Lower leg skin (tissue), 3 donors: ENCODE results near the gene DCAF7.

Source experiments
- POLR2A ChIP-seq, 2 donors: fragments of 450-650 bp; IDR thresholded peaks; one replicate each; pipeline ENCODE4 v1.6.1; 2016 to 2017; ENCODE audit warnings: antibody characterized with exemption in 2 of 2, mild to moderate bottlenecking in 1 of 2, moderate library complexity in 1 of 2
- TF ChIP-seq, protein P1 (sequence below), 3 donors: fragments of 450-650 bp; IDR thresholded peaks; one replicate each; pipeline ENCODE4 v1.5.1; 2016; ENCODE audit warnings: antibody characterized with exemption in 3 of 3, mild to moderate bottlenecking in 3 of 3, moderate library complexity in 2 of 3

DNA sequence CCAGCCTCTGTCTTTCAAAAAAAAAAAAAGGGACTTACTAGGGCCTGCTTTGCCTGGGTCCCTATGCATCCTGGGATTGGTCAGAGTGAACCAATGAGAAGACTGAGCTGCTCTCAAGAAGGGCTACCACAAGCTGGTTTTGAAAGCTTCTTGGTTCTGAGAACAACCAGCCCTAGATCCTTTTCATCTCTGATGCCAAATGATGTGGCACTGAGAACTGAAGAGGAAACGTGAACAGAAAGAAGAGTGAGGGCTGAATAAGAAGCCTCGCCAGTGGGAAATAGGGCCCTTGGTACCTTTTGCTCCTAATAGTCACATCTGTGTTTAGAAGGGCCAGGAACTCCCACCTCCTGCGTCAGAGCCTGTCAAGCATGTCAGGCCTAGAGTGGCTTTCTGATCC is 61.1 kb downstream of the DCAF7 start:
- TF ChIP-seq, protein P1, sequence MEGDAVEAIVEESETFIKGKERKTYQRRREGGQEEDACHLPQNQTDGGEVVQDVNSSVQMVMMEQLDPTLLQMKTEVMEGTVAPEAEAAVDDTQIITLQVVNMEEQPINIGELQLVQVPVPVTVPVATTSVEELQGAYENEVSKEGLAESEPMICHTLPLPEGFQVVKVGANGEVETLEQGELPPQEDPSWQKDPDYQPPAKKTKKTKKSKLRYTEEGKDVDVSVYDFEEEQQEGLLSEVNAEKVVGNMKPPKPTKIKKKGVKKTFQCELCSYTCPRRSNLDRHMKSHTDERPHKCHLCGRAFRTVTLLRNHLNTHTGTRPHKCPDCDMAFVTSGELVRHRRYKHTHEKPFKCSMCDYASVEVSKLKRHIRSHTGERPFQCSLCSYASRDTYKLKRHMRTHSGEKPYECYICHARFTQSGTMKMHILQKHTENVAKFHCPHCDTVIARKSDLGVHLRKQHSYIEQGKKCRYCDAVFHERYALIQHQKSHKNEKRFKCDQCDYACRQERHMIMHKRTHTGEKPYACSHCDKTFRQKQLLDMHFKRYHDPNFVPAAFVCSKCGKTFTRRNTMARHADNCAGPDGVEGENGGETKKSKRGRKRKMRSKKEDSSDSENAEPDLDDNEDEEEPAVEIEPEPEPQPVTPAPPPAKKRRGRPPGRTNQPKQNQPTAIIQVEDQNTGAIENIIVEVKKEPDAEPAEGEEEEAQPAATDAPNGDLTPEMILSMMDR (IDR thresholded peaks at IDR 0.05): no peak
- TF ChIP-seq POLR2A (IDR thresholded peaks at IDR 0.05): no peak
